ENCODE results near the gene BARX2.

DNA sequence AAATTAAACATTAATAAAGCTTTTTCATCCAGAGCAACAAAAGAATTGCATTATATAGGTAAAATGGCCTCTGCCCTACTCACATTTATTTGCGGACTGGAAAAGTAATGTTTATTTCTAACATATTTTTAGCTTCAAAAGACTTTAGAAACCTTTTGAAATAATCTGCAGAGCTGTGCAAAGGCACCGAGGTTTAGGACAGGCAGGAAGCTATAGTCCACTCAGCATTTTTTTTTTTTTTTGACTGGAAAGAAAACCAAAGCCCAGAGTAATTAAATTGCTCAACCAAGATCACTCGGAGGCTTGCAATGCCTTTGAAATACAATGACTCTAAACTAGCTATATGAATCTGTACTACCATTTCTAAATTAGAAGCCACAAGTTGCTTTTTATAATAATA lies 19.1 kb downstream of the BARX2 start:
- TF ChIP-seq, protein P1, sequence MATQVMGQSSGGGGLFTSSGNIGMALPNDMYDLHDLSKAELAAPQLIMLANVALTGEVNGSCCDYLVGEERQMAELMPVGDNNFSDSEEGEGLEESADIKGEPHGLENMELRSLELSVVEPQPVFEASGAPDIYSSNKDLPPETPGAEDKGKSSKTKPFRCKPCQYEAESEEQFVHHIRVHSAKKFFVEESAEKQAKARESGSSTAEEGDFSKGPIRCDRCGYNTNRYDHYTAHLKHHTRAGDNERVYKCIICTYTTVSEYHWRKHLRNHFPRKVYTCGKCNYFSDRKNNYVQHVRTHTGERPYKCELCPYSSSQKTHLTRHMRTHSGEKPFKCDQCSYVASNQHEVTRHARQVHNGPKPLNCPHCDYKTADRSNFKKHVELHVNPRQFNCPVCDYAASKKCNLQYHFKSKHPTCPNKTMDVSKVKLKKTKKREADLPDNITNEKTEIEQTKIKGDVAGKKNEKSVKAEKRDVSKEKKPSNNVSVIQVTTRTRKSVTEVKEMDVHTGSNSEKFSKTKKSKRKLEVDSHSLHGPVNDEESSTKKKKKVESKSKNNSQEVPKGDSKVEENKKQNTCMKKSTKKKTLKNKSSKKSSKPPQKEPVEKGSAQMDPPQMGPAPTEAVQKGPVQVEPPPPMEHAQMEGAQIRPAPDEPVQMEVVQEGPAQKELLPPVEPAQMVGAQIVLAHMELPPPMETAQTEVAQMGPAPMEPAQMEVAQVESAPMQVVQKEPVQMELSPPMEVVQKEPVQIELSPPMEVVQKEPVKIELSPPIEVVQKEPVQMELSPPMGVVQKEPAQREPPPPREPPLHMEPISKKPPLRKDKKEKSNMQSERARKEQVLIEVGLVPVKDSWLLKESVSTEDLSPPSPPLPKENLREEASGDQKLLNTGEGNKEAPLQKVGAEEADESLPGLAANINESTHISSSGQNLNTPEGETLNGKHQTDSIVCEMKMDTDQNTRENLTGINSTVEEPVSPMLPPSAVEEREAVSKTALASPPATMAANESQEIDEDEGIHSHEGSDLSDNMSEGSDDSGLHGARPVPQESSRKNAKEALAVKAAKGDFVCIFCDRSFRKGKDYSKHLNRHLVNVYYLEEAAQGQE (IDR thresholded peaks at IDR 0.05; ENCODE audit: insufficient read depth in 1 of 2, low read depth in 2 of 2, low read length in 2 of 2): no peak
- TF ChIP-seq SIN3A (IDR thresholded peaks at IDR 0.05; ENCODE audit: borderline replicate concordance, insufficient read depth, low read length) (no peak), POLR2AphosphoS5 (IDR thresholded peaks at IDR 0.05; ENCODE audit: low read depth, low read length) (no peak), FOXP2 (optimal IDR thresholded peaks at IDR 0.05; ENCODE audit: borderline replicate concordance, extremely low read depth, extremely low read length, insufficient read depth) (no peak)

Measured in PFSK-1 (cell line).